ENCODE data around the gene TFG.

Gene TFG

GRCh38 chr3:100748967-100749366 lies 39.7 kb downstream of the TFG start:
- no peak for DNase-seq (ENCODE audit: low read depth in 1 of 2, low spot score in 1 of 2)
- no peak for TF ChIP-seq GABPA (IDR thresholded peaks at IDR 0.05; ENCODE audit: low read depth)
- no peak for TF ChIP-seq POLR2AphosphoS5 (IDR thresholded peaks at IDR 0.05; ENCODE audit: low read depth)
- no peak for TF ChIP-seq SPI1 (IDR thresholded peaks at IDR 0.05; ENCODE audit: borderline replicate concordance, low read depth)
- TF ChIP-seq REST (IDR thresholded peaks at IDR 0.05; ENCODE audit: insufficient replicate concordance, low read depth), result no peak
- TF ChIP-seq CTCF (IDR thresholded peaks at IDR 0.05; ENCODE audit: insufficient read depth, low read length), result no peak
- Histone ChIP-seq H3K27ac (replicated peaks) (no peak overlapping the region), H3K27me3 (ENCODE audit: insufficient read depth, poor library complexity, severe bottlenecking) (no peaks in the 10 kb centered on the region), H3K4me3 (replicated peaks; ENCODE audit: insufficient read depth, low read length) (no peak overlapping the region)

GRCh38 chr3:100753846-100754245 lies 44.6 kb downstream of the TFG start:
- Histone ChIP-seq H3K27me3 (ENCODE audit: insufficient read depth, poor library complexity, severe bottlenecking) (no peaks in the 10 kb centered on the region), H3K4me3 (replicated peaks; ENCODE audit: insufficient read depth, low read length) (no peak overlapping the region), H3K27ac (replicated peaks) (no peak overlapping the region)
- no peak for DNase-seq (ENCODE audit: low read depth in 1 of 2, low spot score in 1 of 2)
- no peak for TF ChIP-seq POLR2AphosphoS5 (IDR thresholded peaks at IDR 0.05; ENCODE audit: low read depth)
- TF ChIP-seq CTCF (IDR thresholded peaks at IDR 0.05; ENCODE audit: insufficient read depth, low read length), result no peak
- TF ChIP-seq SPI1 (IDR thresholded peaks at IDR 0.05; ENCODE audit: borderline replicate concordance, low read depth), result no peak
- TF ChIP-seq GABPA (IDR thresholded peaks at IDR 0.05; ENCODE audit: low read depth), result no peak
- TF ChIP-seq REST (IDR thresholded peaks at IDR 0.05; ENCODE audit: insufficient replicate concordance, low read depth), result no peak

GRCh38 chr3:100754563-100755334 lies 45.5 kb downstream of the TFG start:
- no peak for DNase-seq (ENCODE audit: low read depth in 1 of 2, low spot score in 1 of 2)
- no peaks in the 10 kb centered on the region for H3K27me3 ChIP-seq (ENCODE audit: insufficient read depth, poor library complexity, severe bottlenecking)
- H3K4me3 ChIP-seq (replicated peaks; ENCODE audit: insufficient read depth, low read length), result no peak overlapping the region
- no peak overlapping the region for H3K27ac ChIP-seq (replicated peaks)
- TF ChIP-seq CTCF (IDR thresholded peaks at IDR 0.05; ENCODE audit: insufficient read depth, low read length) (no peak), GABPA (IDR thresholded peaks at IDR 0.05; ENCODE audit: low read depth) (no peak), POLR2AphosphoS5 (IDR thresholded peaks at IDR 0.05; ENCODE audit: low read depth) (no peak), REST (IDR thresholded peaks at IDR 0.05; ENCODE audit: insufficient replicate concordance, low read depth) (no peak), SPI1 (IDR thresholded peaks at IDR 0.05; ENCODE audit: borderline replicate concordance, low read depth) (no peak)
